Measurements from ENCODE around the gene EFCAB6. TPM values are rescaled to one million over a fixed set of nuclear protein-coding genes. Genes with fewer than 3 reads are reported as not detected.

EFCAB6 gene
- total and polyA plus RNA-seq, 4 donors, result 0.14 to 2.1 (median 0.53) TPM

DNA sequence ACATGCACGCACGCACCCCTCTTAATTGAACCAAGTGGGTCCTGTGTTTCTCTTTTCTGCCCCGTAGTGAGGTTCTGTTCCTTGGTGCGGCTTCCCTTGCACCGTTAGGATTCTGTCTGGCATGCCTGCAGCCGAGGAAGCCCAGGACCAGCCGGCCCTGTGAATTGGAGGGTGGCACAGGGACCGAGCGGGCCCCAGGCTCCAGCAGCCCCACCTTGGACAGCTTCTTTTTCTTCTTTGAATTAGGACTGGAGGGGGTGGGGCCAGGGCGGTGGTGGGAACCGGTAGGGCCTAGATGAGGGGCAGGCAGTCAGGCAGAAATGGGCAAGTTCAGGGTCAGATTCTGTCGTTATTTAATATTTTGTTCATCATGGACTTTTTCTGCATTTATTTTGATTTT, 305.6 kb downstream of the EFCAB6 start:
- WGBS, result 86% methylated on average over 12 of the region's 12 CpGs
- no peak overlapping the region for H3K4me3 ChIP-seq (ENCODE audit: low read depth in 1 of 3, low read length in 3 of 3)
- no peaks in the 10 kb centered on the region for H3K27me3 ChIP-seq (ENCODE audit: control insufficient read depth in 4 of 4, insufficient read depth in 4 of 4, low read length in 3 of 4)
- no peaks in the 10 kb centered on the region for H3K9me3 ChIP-seq (ENCODE audit: control insufficient read depth in 4 of 4, low read length in 3 of 4)
- no peak overlapping the region for H3K9ac ChIP-seq (ENCODE audit: low read depth in 1 of 2, low read length in 2 of 2)
- DNase-seq (ENCODE audit: low spot score), result no peak
- TF ChIP-seq RAD21 (IDR thresholded peaks at IDR 0.05), result no peak
- TF ChIP-seq HNF4A (conservative IDR thresholded peaks at IDR 0.05), result no peak
- TF ChIP-seq SP1 (IDR thresholded peaks at IDR 0.05), result no peak
- no peak for TF ChIP-seq FOXA1 (IDR thresholded peaks at IDR 0.05)
- TF ChIP-seq RXRA (IDR thresholded peaks at IDR 0.05), result no peak
- TF ChIP-seq, protein P1, sequence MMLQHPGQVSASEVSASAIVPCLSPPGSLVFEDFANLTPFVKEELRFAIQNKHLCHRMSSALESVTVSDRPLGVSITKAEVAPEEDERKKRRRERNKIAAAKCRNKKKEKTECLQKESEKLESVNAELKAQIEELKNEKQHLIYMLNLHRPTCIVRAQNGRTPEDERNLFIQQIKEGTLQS (IDR thresholded peaks at IDR 0.05), result no peak
- no peak for TF ChIP-seq JUND (IDR thresholded peaks at IDR 0.05)
- TF ChIP-seq FOXA2 (IDR thresholded peaks at IDR 0.05), result no peak
- TF ChIP-seq HNF4G (IDR thresholded peaks at IDR 0.05), result no peak
- no peak overlapping the region for H3K27ac ChIP-seq (ENCODE audit: low read depth in 1 of 2, low read length in 2 of 2)
- no peaks in the 10 kb centered on the region for H3K4me1 ChIP-seq (ENCODE audit: control insufficient read depth in 4 of 4, insufficient read depth in 4 of 4, low read length in 3 of 4)
- peaks cover 4 to 38% (median 8%) of the 10 kb centered on the region in 4 donors for H3K36me3 ChIP-seq (ENCODE audit: control insufficient read depth in 4 of 4, insufficient read depth in 3 of 4, low read depth in 1 of 4, low read length in 3 of 4)

GRCh38 chr22:43505896-43506295, 306.2 kb downstream of the EFCAB6 start:
- Histone ChIP-seq H3K27me3 (ENCODE audit: control insufficient read depth in 4 of 4, insufficient read depth in 4 of 4, low read length in 3 of 4) (no peaks in the 10 kb centered on the region), H3K9ac (ENCODE audit: low read depth in 1 of 2, low read length in 2 of 2) (no peak overlapping the region), H3K4me1 (ENCODE audit: control insufficient read depth in 4 of 4, insufficient read depth in 4 of 4, low read length in 3 of 4) (no peaks in the 10 kb centered on the region), H3K36me3 (ENCODE audit: control insufficient read depth in 4 of 4, insufficient read depth in 3 of 4, low read depth in 1 of 4, low read length in 3 of 4) (peaks cover 4 to 38% (median 8%) of the 10 kb centered on the region in 4 donors), H3K27ac (ENCODE audit: low read depth in 1 of 2, low read length in 2 of 2) (no peak overlapping the region), H3K4me3 (ENCODE audit: low read depth in 1 of 3, low read length in 3 of 3) (no peak overlapping the region), H3K9me3 (ENCODE audit: control insufficient read depth in 4 of 4, low read length in 3 of 4) (no peaks in the 10 kb centered on the region)
- TF ChIP-seq FOXA1 (IDR thresholded peaks at IDR 0.05) (no peak), JUND (IDR thresholded peaks at IDR 0.05) (no peak), EGR1 (IDR thresholded peaks at IDR 0.05; ENCODE audit: low read depth in 2 of 2) (no peak), NR2F2 (IDR thresholded peaks at IDR 0.05) (no peak), REST (IDR thresholded peaks at IDR 0.05) (no peak), HNF4A (conservative IDR thresholded peaks at IDR 0.05) (no peak), CTCF (IDR thresholded peaks at IDR 0.05; ENCODE audit: low read depth, low read length, missing input control) (no peak), MAX (IDR thresholded peaks at IDR 0.05) (no peak), SP1 (IDR thresholded peaks at IDR 0.05) (no peak), HNF4G (IDR thresholded peaks at IDR 0.05) (no peak), GABPA (IDR thresholded peaks at IDR 0.05 in 1 of 2, conservative IDR thresholded peaks at IDR 0.05 in 1 of 2) (no peak), TAF1 (conservative IDR thresholded peaks at IDR 0.05) (no peak), RAD21 (IDR thresholded peaks at IDR 0.05) (no peak), FOXA2 (IDR thresholded peaks at IDR 0.05) (no peak)
- TF ChIP-seq, protein P1 (IDR thresholded peaks at IDR 0.05), result no peak
- TF ChIP-seq, protein P2, sequence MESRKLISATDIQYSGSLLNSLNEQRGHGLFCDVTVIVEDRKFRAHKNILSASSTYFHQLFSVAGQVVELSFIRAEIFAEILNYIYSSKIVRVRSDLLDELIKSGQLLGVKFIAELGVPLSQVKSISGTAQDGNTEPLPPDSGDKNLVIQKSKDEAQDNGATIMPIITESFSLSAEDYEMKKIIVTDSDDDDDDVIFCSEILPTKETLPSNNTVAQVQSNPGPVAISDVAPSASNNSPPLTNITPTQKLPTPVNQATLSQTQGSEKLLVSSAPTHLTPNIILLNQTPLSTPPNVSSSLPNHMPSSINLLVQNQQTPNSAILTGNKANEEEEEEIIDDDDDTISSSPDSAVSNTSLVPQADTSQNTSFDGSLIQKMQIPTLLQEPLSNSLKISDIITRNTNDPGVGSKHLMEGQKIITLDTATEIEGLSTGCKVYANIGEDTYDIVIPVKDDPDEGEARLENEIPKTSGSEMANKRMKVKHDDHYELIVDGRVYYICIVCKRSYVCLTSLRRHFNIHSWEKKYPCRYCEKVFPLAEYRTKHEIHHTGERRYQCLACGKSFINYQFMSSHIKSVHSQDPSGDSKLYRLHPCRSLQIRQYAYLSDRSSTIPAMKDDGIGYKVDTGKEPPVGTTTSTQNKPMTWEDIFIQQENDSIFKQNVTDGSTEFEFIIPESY (IDR thresholded peaks at IDR 0.05), result no peak
- 87% methylated on average over 8 of the region's 8 CpGs for WGBS
- DNase-seq (ENCODE audit: low spot score), result no peak
